A673 (cell line): ENCODE results near the gene SPAG16. TPM values are rescaled to one million over a fixed set of nuclear protein-coding genes. Genes with fewer than 3 reads are reported as not detected.
A peak's percentile ranks its signal among the peaks of the same experiment; 100 is the strongest.

ENCODE experiments used
- BruUV-seq: library from RNA; stranded (reverse); fragments of 400-500 nt; replicated peaks from 2 replicates; lab custom pipeline; 2021; lab: Mats Ljungman, UMichigan
- CTCF ChIA-PET: fragments of 300-600 bp; sonication (Branson Sonifier 250); formaldehyde crosslinking; loops from one replicate; lab custom pipeline; 2022; ENCODE audit warnings: antibody characterized with exemption; lab: Charles Lee
- POLR2A ChIA-PET: fragments of 300-600 bp; sonication (Branson Sonifier 250); formaldehyde crosslinking; loops from one replicate; lab custom pipeline; 2022; ENCODE audit warnings: antibody characterized with exemption; ENCODE audit not compliant: low non-redundant PET; lab: Charles Lee
- DNase-seq: peaks from one replicate; pipeline ENCODE4 v3.0.0-alpha.2; 2015; ENCODE audit warnings: low spot score
- H3K27ac ChIP-seq: fragments of 200-600 bp; sonication (generic); 2 replicates; pipeline ENCODE4 v1.5.1; 2016; ENCODE audit warnings: mixed run types, low read depth, mild to moderate bottlenecking, mixed read lengths, antibody characterized with exemption, low read length; ENCODE audit not compliant: poor library complexity, severe bottlenecking
- H3K27me3 ChIP-seq: fragments of 200-600 bp; sonication (generic); replicated peaks from 2 replicates; pipeline ENCODE4 v1.6.1; 2017; ENCODE audit warnings: mixed run types, low read depth, mild to moderate bottlenecking, mixed read lengths, antibody characterized with exemption, low read length; ENCODE audit not compliant: insufficient read depth, poor library complexity
- H3K36me3 ChIP-seq: fragments of 200-600 bp; sonication (generic); 2 replicates; pipeline ENCODE4 v1.6.1; 2016; ENCODE audit warnings: mixed run types, mild to moderate bottlenecking, mixed read lengths, antibody characterized with exemption, low read length; ENCODE audit not compliant: insufficient read depth, poor library complexity, severe bottlenecking
- H3K4me1 ChIP-seq: fragments of 200-600 bp; sonication (generic); 2 replicates; pipeline ENCODE4 v1.6.1; 2017; ENCODE audit warnings: mixed run types, mild to moderate bottlenecking, mixed read lengths, antibody characterized with exemption, low read length; ENCODE audit not compliant: insufficient read depth, poor library complexity, severe bottlenecking
- H3K4me3 ChIP-seq: fragments of 200-600 bp; sonication (generic); 2 replicates; pipeline ENCODE4 v1.5.1; 2016; ENCODE audit warnings: low read depth, mixed run types, mild to moderate bottlenecking, mixed read lengths, low read length; ENCODE audit not compliant: poor library complexity, severe bottlenecking
- H3K9me3 ChIP-seq: fragments of 200-600 bp; sonication (generic); 2 replicates; pipeline ENCODE4 v1.6.1; 2016; ENCODE audit warnings: mixed run types, low read depth, mild to moderate bottlenecking, mixed read lengths, antibody characterized with exemption, low read length; ENCODE audit not compliant: poor library complexity, severe bottlenecking
- CTCF ChIP-seq: fragments of 300-800, 200-600 bp; sonication (generic); conservative IDR thresholded peaks from 2 replicates; pipeline ENCODE4 v1.5.1; 2017; ENCODE audit warnings: low read depth, mild to moderate bottlenecking, antibody characterized with exemption, low read length, moderate library complexity, mixed read lengths
- EZH2 ChIP-seq: fragments of 200-600 bp; sonication (generic); IDR thresholded peaks from 2 replicates; pipeline ENCODE4 v1.6.1; 2017; ENCODE audit warnings: borderline replicate concordance, low read depth, mild to moderate bottlenecking, mixed read lengths, antibody characterized with exemption, low read length; ENCODE audit not compliant: poor library complexity, severe bottlenecking
- intact Hi-C: fragments of 100-400 bp; cut with micrococcal nuclease; formaldehyde crosslinking; loops from one replicate; pipeline ENCODE4 v1.10.0; 2022; ENCODE audit not compliant: unreplicated experiment
- total RNA-seq: library from RNA; stranded (reverse); gene quantifications from 2 replicates; pipeline ENCODE4 v1.2.3, GENCODE V29; 2021

SPAG16 gene
- total RNA-seq, 1 experiment from 2014 or later = 13.1 TPM

GRCh38 chr2:213316001-213316735, 31.9 kb downstream of the SPAG16 start:
- peak; percentile 72 for DNase-seq
- no peaks in the 10 kb centered on the region for H3K27me3 ChIP-seq
- peaks cover 6% of the 10 kb centered on the region for H3K4me1 ChIP-seq
- no peak overlapping the region for H3K4me3 ChIP-seq
- POLR2A ChIA-PET = no interaction called here
- intact Hi-C loops = no loop called here
- no peak overlapping the region for H3K27ac ChIP-seq
- no TSS peak for BruUV-seq
- no peak for TF ChIP-seq EZH2
- no peak for TF ChIP-seq CTCF
- H3K9me3 ChIP-seq = no peaks in the 10 kb centered on the region
- CTCF ChIA-PET = no interaction called here
- H3K36me3 ChIP-seq = peaks cover 10% of the 10 kb centered on the region

DNA sequence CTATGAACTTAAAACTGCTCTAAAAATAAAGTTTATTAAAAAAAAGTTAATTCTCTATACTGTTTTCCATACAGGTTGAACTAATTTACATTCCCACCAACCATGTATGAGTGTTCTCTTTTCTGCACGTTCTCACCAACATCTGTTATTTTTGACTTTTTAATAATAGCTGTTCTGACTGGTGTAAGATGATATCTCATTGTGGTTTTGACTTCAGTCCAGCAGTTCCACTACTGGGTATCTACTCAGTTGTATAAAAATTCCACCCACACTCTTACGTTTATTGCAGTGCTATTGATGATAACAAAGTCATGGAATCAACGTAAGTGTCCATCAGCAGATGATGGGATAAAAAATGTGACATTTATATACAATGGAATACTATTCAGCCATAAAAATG, 33.7 kb downstream of the SPAG16 start:
- DNase-seq = peak; percentile 23
- ChIA-PET POLR2A (no interaction called here), CTCF (no interaction called here)
- intact Hi-C loops = no loop called here
- no peak for TF ChIP-seq CTCF
- TF ChIP-seq EZH2 = no peak
- no peak overlapping the region for H3K4me3 ChIP-seq
- BruUV-seq = no TSS peak
- no peaks in the 10 kb centered on the region for H3K9me3 ChIP-seq
- H3K4me1 ChIP-seq = peaks cover 6% of the 10 kb centered on the region
- no peaks in the 10 kb centered on the region for H3K27me3 ChIP-seq
- peaks cover 10% of the 10 kb centered on the region for H3K36me3 ChIP-seq
- no peak overlapping the region for H3K27ac ChIP-seq

GRCh38 chr2:213320604-213321003, 36.3 kb downstream of the SPAG16 start:
- no peaks in the 10 kb centered on the region for H3K27me3 ChIP-seq
- TF ChIP-seq EZH2 (no peak), CTCF (no peak)
- ChIA-PET CTCF (no interaction called here), POLR2A (no interaction called here)
- peaks cover 10% of the 10 kb centered on the region for H3K36me3 ChIP-seq
- H3K27ac ChIP-seq = no peak overlapping the region
- no peak overlapping the region for H3K4me3 ChIP-seq
- no peaks in the 10 kb centered on the region for H3K9me3 ChIP-seq
- intact Hi-C loops = no loop called here
- peaks cover 6% of the 10 kb centered on the region for H3K4me1 ChIP-seq
- no peak for DNase-seq
- no TSS peak for BruUV-seq
